Skeletal muscle cell (primary cell): ENCODE measurements around the gene RBP4.

Source experiments
- DNase-seq: peaks from one replicate; pipeline ENCODE4 v3.0.0-alpha.2; 2010; ENCODE audit warnings: low read depth
- H3K4me3 ChIP-seq: 2 replicates; pipeline ENCODE4 v1.5.1; 2011; ENCODE audit warnings: low read depth, mild to moderate bottlenecking, control low read depth, low read length, moderate library complexity

RBP4 gene

DNA sequence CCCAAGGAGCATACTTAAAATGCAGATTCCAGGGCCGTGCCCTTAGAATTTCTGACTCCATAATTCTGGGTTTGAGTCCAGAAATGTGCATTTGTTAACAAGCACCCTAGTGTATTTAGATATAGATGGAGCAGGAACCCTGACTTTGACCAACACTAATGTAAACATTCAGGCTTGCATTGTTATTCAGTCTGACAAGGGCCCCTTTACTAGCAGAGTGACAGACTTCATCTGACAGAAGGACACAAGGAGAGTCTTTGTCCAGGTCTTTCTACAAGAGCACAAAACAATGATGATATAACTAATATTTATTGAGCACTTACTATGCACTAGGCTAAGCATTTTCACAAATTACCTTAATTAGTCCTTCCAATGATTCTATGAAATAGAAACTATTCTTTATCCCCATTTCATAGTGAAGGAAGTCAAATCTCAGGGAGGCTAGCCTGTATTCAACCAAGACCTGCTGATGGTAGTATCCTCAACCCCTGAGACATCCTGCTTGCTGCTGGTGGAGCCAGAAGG, 3.9 kb downstream of the RBP4 start:
- DNase-seq: no peak
- no peak overlapping the region for H3K4me3 ChIP-seq

- no peak for DNase-seq
- no peak overlapping the region for H3K4me3 ChIP-seq
These were observed 4.5 kb downstream of the RBP4 start for GRCh38 chr10:93596539-93596938.

- no peak overlapping the region for H3K4me3 ChIP-seq
- DNase-seq: no peak
These were observed 5.5 kb downstream of the RBP4 start for GRCh38 chr10:93595378-93596161.

DNA sequence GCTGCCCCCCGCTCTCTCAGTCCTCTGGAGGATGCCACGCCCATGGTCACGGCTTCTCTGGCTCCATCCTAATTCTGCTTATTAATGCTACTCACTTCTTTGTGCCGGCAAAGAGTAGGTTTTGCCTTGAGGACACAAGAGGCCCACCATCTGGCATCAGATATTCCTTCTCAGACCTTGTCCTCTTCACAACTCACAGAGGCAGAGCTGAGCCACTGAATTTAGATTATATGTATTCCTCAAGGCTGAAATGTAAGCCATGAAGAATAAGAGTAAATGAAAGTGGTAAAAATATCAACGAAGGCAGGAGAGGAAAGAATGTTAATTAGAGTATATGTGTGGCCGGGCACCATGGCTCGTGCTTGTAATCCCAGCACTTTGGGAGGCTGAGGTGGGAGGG, 6.5 kb downstream of the RBP4 start:
- H3K4me3 ChIP-seq: no peak overlapping the region
- no peak for DNase-seq

DNA sequence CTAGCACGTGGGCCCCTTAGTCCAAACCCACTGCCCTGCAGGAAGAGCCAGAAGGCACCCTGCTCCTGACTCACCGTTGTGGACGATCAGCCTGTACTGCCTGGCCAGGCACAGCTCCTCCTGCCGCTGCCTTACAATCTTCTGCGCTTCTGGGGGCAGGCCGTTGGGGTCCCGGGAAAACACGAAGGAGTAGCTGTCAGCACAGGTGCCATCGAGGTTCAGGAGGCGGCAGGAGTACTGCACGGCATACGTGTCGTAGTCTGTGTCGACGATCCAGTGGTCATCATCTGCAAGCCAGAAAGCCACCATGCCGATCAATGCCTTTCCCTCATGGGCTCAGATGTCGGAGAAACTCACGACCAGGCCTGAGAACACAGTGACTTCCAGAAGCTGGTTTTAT, 7.3 kb downstream of the RBP4 start:
- H3K4me3 ChIP-seq: no peak overlapping the region
- no peak for DNase-seq

DNA sequence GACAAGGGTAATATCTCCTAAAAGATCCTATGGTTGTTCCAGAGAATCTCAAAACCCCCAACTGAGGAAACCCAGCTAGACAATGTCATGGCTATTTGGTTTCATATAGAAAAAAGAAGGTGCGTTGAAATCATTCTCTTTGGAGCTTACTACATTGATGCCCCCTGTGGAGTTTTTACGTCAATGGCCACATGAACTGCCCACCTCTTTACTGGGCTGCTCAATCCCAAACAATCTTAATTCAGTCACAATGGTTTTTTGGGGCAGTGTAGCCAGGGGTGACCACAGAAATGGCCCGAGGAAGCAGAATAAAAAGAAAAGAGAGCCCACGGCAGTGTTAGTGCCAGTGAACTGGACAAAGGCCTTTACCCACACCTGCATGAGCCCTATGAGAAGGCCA, 7.8 kb downstream of the RBP4 start:
- no peak overlapping the region for H3K4me3 ChIP-seq
- DNase-seq: no peak

GRCh38 chr10:93591065-93591808, 9.8 kb downstream of the RBP4 start:
- no peak for DNase-seq
- no peak overlapping the region for H3K4me3 ChIP-seq

GRCh38 chr10:93590638-93591037, 10.4 kb downstream of the RBP4 start:
- no peak overlapping the region for H3K4me3 ChIP-seq
- no peak for DNase-seq

DNA sequence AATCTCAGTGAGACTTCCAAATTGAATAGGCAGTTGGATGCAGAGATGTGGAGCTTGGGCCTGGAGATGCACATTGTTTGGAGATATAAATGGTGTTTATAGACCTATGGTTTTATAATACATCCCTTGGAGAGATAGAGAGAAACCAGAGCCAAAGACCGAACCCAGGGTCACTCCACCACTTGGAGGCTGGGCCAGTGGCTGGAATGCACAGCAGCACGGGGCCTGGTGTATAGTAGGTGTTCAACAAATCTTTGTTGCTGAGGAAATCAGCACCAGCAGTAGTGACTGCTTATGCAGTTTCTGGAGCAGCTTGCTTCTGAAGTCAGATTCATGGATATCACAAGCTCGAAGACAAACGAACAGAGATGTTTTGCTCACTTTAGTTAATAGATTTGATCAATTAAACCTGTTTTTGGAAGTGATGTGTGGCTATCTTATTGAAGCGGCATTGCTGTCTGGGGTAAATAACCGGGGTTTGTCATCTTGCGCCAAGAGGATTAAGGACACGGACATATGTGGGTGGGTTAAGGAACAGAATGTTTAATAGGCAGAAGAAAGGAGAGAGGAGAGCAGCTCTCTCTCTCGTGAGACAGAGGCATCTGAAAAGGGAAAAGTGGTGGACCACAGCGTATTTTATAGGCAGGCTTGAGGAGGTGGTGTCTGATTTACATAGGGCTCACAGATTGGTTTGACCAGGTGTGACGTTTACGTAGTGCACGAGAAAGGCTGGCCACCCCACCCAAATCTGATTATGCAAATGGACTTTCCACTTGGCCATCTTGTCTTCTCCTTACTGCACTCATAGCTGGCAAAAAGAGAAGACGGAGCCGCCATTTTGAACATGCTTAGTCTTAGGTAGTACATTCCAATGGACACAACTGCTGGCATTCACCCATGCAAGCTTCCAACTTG, 11.1 kb downstream of the RBP4 start:
- DNase-seq: no peak
- H3K4me3 ChIP-seq: no peak overlapping the region

GRCh38 chr10:93584445-93584844, 16.6 kb downstream of the RBP4 start:
- no peak overlapping the region for H3K4me3 ChIP-seq
- DNase-seq: no peak

DNA sequence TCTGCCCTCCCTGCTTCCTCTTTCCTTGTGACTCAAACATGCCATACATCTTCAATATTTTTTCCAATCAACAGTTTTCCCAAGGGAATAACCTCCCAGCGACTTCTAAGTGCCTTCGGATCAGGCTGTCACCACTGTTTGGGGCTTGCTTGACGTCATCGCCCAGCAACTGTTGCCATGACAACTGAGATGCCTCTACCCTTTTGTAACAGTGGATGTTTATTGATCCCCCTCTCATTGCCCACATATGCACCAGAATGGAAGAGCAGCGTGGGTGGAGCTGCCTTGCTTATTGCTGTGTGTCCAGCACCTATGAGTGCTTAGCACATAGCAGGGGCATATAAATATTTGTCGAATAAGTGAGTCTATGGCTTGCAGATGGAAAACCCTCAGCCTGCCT, 20.2 kb downstream of the RBP4 start:
- H3K4me3 ChIP-seq: no peak overlapping the region
- no peak for DNase-seq

DNA sequence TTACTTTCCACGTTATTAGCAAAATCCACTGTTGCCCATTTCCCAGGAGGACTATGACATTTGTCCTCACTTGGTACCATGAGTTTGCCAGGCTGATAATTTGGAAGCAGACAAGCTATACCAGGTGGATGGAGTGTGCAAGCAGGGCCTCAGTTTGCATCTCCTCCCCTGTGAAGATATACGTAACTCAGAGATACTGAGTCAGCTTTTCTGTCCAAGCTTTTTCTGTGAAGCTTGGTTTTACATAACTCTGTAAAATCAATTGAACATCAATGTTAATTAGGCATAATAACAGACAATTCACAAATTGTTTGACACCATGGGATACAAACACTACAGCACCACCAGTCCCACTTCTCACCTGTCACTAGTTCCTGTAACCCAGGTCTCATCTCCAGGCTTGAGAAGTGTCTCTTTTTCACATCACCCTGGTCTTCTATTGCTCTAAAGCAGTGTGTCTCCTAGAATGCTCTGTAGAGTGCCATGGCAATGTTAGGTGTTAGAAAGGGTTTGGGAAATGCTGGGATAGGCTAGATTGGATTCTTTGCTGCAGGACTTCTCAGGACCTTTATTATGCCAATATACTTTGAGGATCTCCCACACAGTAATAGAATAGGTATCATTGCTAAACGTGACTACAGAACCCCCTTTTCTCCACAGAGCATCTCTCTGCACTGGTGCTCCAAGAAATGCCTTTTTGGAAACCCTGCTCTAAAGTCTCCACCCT, 20.9 kb downstream of the RBP4 start:
- DNase-seq: no peak
- no peak overlapping the region for H3K4me3 ChIP-seq

DNA sequence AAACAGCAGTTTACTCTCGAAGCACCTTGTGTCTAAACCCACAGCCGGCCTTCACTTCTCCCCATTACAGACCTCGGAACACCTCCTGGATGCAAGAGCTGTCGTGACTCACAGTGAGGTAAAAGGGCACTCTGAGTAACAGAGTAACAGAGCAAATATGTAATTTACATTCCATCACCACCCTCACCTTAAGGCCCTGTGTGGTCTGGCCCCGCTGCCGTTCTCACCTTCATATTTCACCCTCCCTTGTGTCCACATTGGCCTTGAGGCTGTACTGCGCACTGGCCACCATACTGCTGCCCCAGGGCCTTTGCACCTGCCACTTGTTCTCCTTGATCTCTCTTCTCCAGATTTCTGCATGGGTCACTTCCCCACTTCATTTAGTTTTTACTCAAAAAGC, 21.9 kb downstream of the RBP4 start:
- no peak for DNase-seq
- H3K4me3 ChIP-seq: no peak overlapping the region

DNA sequence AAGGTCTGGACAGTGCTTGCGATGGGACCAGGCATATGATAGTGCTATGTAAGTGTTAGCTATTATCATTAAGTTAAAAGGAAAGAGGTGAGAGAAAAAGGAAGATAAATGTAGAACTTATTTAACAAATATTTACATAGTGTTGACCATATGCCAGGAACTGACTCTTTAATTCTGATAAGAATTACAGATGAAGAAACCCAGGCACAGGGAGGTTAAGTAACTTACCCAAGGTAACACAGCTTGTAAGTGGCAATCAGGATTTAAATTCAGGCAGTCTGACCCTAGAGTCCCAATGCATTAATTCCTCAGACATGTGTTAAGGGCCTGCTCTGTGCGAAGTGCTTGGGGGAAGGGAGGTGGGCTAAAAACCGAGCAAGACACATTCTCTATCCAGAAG, 23.5 kb downstream of the RBP4 start:
- no peak overlapping the region for H3K4me3 ChIP-seq
- no peak for DNase-seq

DNA sequence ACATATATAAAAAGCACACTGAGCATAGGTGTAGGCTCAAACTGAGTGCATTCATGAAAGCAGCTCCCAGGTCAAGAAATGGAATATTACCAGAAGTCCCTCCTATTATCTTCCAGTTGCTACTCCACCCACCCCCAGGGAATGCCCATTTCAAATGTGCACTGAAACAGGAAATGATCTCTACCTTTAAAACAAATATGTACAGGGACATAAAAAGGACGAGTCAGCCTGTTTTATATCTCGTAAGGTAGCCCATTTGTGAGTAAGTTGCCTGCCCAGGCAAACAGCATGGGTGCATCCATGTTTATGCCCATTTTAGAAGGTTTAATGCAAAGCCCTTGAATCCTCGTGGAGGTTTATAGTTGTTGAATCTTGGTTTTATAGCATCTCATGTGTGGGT, 24.1 kb downstream of the RBP4 start:
- H3K4me3 ChIP-seq: no peak overlapping the region
- DNase-seq: no peak

DNA sequence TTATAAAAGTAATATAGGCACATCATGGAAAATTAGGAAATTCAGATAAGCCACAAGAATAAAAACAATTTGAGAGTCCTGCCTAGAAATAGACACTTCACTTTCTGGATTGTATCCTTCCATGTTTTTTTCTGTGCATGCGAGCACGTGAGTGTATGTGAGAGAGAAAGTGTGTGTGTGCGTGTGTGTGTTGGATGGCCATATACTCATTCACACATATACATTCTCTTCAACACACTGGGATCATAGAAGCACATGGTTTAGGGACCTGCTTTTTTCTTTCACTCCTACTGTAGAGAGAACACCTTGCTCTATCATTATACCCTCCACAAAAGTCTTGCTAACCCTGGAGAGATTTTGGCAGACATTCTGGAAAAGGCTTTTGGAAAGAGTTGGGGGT, 27.1 kb downstream of the RBP4 start:
- H3K4me3 ChIP-seq: no peak overlapping the region
- no peak for DNase-seq

- no peak for DNase-seq
- H3K4me3 ChIP-seq: no peak overlapping the region
These were observed 27.8 kb downstream of the RBP4 start for GRCh38 chr10:93573051-93573909.

DNA sequence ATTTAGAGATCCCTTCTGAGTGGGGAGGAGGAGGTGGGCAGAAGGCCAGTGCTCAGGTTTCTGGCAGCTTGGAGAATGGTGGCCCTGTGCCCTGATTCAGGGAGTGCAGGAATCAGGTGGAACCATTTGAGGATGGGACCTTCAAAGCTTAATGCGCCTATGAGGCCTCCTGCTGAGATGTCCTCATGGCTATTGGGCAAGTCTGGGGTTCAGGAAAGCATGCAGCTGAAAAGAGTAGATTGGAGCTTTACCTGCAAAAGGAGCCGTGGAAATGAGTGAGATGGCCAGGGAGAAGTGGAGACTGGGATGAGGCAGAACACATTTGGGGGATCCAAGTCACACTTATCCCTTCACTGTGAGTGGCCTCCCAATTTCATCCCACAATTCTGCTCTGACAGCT, 28.4 kb downstream of the RBP4 start:
- DNase-seq: no peak
- H3K4me3 ChIP-seq: no peak overlapping the region
